HepG2 (cell line): ENCODE data around the gene CARD16. TPM values are rescaled to one million over a fixed set of nuclear protein-coding genes. Genes with fewer than 3 reads are reported as not detected.

Source experiments
- EEA1 ChIP-seq: sonication (generic); formaldehyde crosslinking; IDR thresholded peaks from 2 replicates; pipeline ENCODE4 v1.5.1; 2020; ENCODE audit warnings: mild to moderate bottlenecking, missing genetic modification reagents, borderline replicate concordance
- FOXP4 ChIP-seq: sonication (generic); formaldehyde crosslinking; IDR thresholded peaks from 2 replicates; pipeline ENCODE4 v1.4.0; 2020; ENCODE audit warnings: missing genetic modification reagents
- GATA4 ChIP-seq: sonication (generic); IDR thresholded peaks from 2 replicates; pipeline ENCODE4 v1.6.1; 2016; ENCODE audit warnings: antibody characterized with exemption, low read depth, borderline replicate concordance
- HOXA7 ChIP-seq: sonication (generic); formaldehyde crosslinking; IDR thresholded peaks from 2 replicates; pipeline ENCODE4 v1.8.1; 2022; ENCODE audit warnings: mild to moderate bottlenecking, missing genetic modification reagents, moderate library complexity
- KAT2B ChIP-seq: fragments of 150-350 bp; IDR thresholded peaks from 2 replicates; pipeline ENCODE4 v1.6.1; 2014; ENCODE audit warnings: low read depth, low read length, borderline replicate concordance
- MTA1 ChIP-seq: sonication (generic); formaldehyde crosslinking; IDR thresholded peaks from 2 replicates; pipeline ENCODE4 v1.4.0; 2020; ENCODE audit warnings: missing genetic modification reagents, mild to moderate bottlenecking, borderline replicate concordance
- ONECUT2 ChIP-seq: sonication (generic); formaldehyde crosslinking; IDR thresholded peaks from 2 replicates; pipeline ENCODE4 v1.4.0; 2020; ENCODE audit warnings: missing genetic modification reagents
- PLSCR1 ChIP-seq: sonication (generic); formaldehyde crosslinking; IDR thresholded peaks from 2 replicates; pipeline ENCODE4 v1.5.0; 2020; ENCODE audit warnings: missing genetic modification reagents, mild to moderate bottlenecking, borderline replicate concordance
- SP140L ChIP-seq: sonication (generic); formaldehyde crosslinking; IDR thresholded peaks from 2 replicates; pipeline ENCODE4 v1.4.0; 2020; ENCODE audit warnings: missing genetic modification reagents, borderline replicate concordance
- ZFP90 ChIP-seq: sonication (generic); formaldehyde crosslinking; IDR thresholded peaks from 2 replicates; pipeline ENCODE4 v1.8.0; 2022; ENCODE audit warnings: missing genetic modification reagents, mild to moderate bottlenecking, inconsistent platforms, borderline replicate concordance
- ZKSCAN1 ChIP-seq: fragments of 150-350 bp; IDR thresholded peaks from 2 replicates; pipeline ENCODE4 v1.6.1; 2014; ENCODE audit warnings: low read length
- ZNF10 ChIP-seq: sonication (generic); formaldehyde crosslinking; IDR thresholded peaks from 2 replicates; pipeline ENCODE4 v1.4.0; 2020; ENCODE audit warnings: mild to moderate bottlenecking, low read depth, missing genetic modification reagents, borderline replicate concordance
- ZNF142 ChIP-seq: sonication (generic); formaldehyde crosslinking; IDR thresholded peaks from 2 replicates; pipeline ENCODE4 v1.4.0; 2020; ENCODE audit warnings: missing genetic modification reagents
- ZNF251 ChIP-seq: sonication (generic); formaldehyde crosslinking; IDR thresholded peaks from 2 replicates; pipeline ENCODE4 v1.9.0; 2021; ENCODE audit warnings: mild to moderate bottlenecking, missing genetic modification reagents
- ZNF282 ChIP-seq: fragments of 450-650 bp; IDR thresholded peaks from 2 replicates; pipeline ENCODE4 v1.6.1; 2018; ENCODE audit not compliant: partially characterized antibody
- ZNF317 ChIP-seq: sonication (generic); formaldehyde crosslinking; IDR thresholded peaks from 2 replicates; pipeline ENCODE4 v1.5.0; 2020; ENCODE audit warnings: mild to moderate bottlenecking, missing genetic modification reagents
- ZNF335 ChIP-seq: sonication (generic); formaldehyde crosslinking; IDR thresholded peaks from 2 replicates; pipeline ENCODE4 v1.4.0; 2020; ENCODE audit warnings: missing genetic modification reagents
- ZNF501 ChIP-seq: sonication (generic); formaldehyde crosslinking; IDR thresholded peaks from 2 replicates; pipeline ENCODE4 v1.5.1; 2020; ENCODE audit warnings: mild to moderate bottlenecking, moderate library complexity, missing genetic modification reagents
- ZNF512 ChIP-seq: sonication (generic); formaldehyde crosslinking; IDR thresholded peaks from 2 replicates; pipeline ENCODE4 v1.4.0; 2020; ENCODE audit warnings: mild to moderate bottlenecking, missing genetic modification reagents
- ZNF598 ChIP-seq: sonication (generic); formaldehyde crosslinking; IDR thresholded peaks from 2 replicates; pipeline ENCODE4 v1.5.1; 2020; ENCODE audit warnings: mild to moderate bottlenecking, missing genetic modification reagents, borderline replicate concordance
- ZNF768 ChIP-seq: sonication (generic); formaldehyde crosslinking; IDR thresholded peaks from 2 replicates; pipeline ENCODE4 v1.4.0; 2020; ENCODE audit warnings: missing genetic modification reagents
- ZNF878 ChIP-seq: sonication (generic); formaldehyde crosslinking; IDR thresholded peaks from 2 replicates; pipeline ENCODE4 v1.8.1; 2023; ENCODE audit warnings: mild to moderate bottlenecking, missing genetic modification reagents, moderate library complexity
- polyA plus RNA-seq, 8 experiments: library from polyadenylated mRNA; depleted of rRNA in 3 of 8; stranded (reverse) in 7 of 8; unstranded in 1 of 8; fragments of >200 nt; fragmentation: Illumina TruSeq in 4 of 8; extraction: Trizol in 4 of 8; gene quantifications; 2 replicates each; pipeline versions ENCODE4 v1.2.1 to v1.2.3, GENCODE V29; 2011 to 2016; ENCODE audit warnings: low read depth in 4 of 8, missing spikeins in 1 of 8, mixed read lengths in 1 of 8; ENCODE audit not compliant: insufficient read depth in 1 of 8
- total RNA-seq, 5 experiments: library from RNA; depleted of rRNA; stranded (reverse); fragments of >200 nt; fragmentation: Illumina TruSeq; extraction: Trizol; gene quantifications; 2 replicates each; pipeline ENCODE4 v1.2.3, GENCODE V29; 2016; ENCODE audit warnings: low read depth in 1 of 5

The CARD16 gene
- total and polyA plus RNA-seq, 2 of the 13 experiments (the other 11 are each of a cell fraction or from before 2014, with no cell fraction given) = 0.34 TPM; not detected in 1

GRCh38 chr11:105051559-105051958 is 6.4 kb upstream of the CARD16 start (continued):
- TF ChIP-seq ZNF142 = no peak
- TF ChIP-seq KAT2B = peak; percentile 17; the same call in 1 of the 2 replicates
- TF ChIP-seq HOXA7 (CRISPR knock-in tag) = no peak
- no peak for TF ChIP-seq ZNF501 (CRISPR knock-in tag)
- no peak for TF ChIP-seq ZNF282
- no peak for TF ChIP-seq ZNF10 (CRISPR knock-in tag)
- peak; percentile 75; the same call in 1 of the 2 replicates for TF ChIP-seq GATA4
- no peak for TF ChIP-seq ZKSCAN1
- no peak for TF ChIP-seq ZNF317 (CRISPR knock-in tag)
- TF ChIP-seq MTA1 (CRISPR knock-in tag) = no peak
- TF ChIP-seq ONECUT2 (CRISPR knock-in tag) = peak; percentile 88
- no peak for TF ChIP-seq ZNF335 (CRISPR knock-in tag)
- no peak for TF ChIP-seq PLSCR1 (CRISPR knock-in tag)
- no peak for TF ChIP-seq ZNF598 (CRISPR knock-in tag)
- TF ChIP-seq ZNF251 (CRISPR knock-in tag) = no peak
- no peak for TF ChIP-seq ZNF512 (CRISPR knock-in tag)
- no peak for TF ChIP-seq EEA1 (CRISPR knock-in tag)
- TF ChIP-seq ZNF768 = no peak
- peak; percentile 91 for TF ChIP-seq FOXP4 (CRISPR knock-in tag)
- no peak for TF ChIP-seq SP140L (CRISPR knock-in tag)
- TF ChIP-seq ZFP90 = no peak
- TF ChIP-seq ZNF878 (CRISPR knock-in tag) = no peak
